Urothelium cell line (cell line): ENCODE data around the gene LRRC8D.

Experiments
- DNase-seq: peaks from one replicate; pipeline ENCODE4 v3.0.0; 2011; ENCODE audit warnings: low spot score, mixed read lengths
- FAIRE-seq: peaks from 2 replicates; lab custom pipeline; 2011; peaks lifted over from hg19 to GRCh38; lab: Jason Lieb, UNC

The LRRC8D gene

GRCh38 chr1:89832496-89833127 is 11.8 kb downstream of the LRRC8D start:
- no peak for FAIRE-seq
- DNase-seq, result no peak

- FAIRE-seq, result no peak
- DNase-seq, result no peak
These were observed 12.6 kb downstream of the LRRC8D start for GRCh38 chr1:89833183-89834082.

GRCh38 chr1:89834083-89834704 is 13.4 kb downstream of the LRRC8D start:
- FAIRE-seq, result no peak

DNA sequence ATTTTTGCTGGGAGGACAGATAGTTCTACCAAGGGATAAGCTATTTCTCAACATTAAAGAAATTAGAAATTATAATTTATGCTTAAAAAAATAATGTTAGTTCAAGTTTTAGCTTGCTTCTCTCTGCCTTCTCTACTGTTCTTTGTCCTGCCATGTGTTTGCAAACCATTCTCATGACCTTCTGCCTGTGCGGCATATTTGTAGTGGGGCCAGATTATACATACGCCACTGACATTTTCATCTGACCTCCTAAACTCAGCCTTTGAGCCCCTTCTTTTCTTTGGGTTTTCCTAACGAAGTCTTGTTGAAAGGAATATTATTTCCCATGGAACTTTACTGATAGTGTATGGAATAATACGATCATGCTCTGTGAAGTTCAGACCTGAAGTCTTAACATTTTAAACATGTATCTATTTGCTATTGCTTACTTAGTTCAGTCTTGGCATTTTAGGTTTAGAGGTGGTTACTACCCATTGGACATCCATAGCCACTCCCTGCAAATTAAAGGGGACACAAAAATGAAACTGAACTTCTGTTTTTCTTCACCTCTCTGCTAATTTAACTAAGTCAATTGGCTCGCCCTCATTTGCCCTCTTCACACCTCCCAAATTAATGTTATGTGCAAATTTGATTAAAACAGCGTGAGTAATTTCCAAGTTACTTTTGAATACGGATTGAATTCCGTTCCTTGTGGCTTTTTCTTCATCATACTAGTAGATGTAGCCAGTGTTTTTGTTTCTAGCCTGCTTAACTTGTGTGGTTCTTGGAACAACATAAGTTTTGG is 15.6 kb downstream of the LRRC8D start:
- FAIRE-seq (no peak), DNase-seq (no peak)

More at GRCh38 chr1:89834083-89834704, 13.4 kb downstream of the LRRC8D start:
- no peak for DNase-seq

- FAIRE-seq (no peak), DNase-seq (no peak)
These were observed 16.2 kb downstream of the LRRC8D start for GRCh38 chr1:89837036-89837481.

- DNase-seq (no peak), FAIRE-seq (no peak)
These were observed 16.7 kb downstream of the LRRC8D start for GRCh38 chr1:89837510-89837909.

DNA sequence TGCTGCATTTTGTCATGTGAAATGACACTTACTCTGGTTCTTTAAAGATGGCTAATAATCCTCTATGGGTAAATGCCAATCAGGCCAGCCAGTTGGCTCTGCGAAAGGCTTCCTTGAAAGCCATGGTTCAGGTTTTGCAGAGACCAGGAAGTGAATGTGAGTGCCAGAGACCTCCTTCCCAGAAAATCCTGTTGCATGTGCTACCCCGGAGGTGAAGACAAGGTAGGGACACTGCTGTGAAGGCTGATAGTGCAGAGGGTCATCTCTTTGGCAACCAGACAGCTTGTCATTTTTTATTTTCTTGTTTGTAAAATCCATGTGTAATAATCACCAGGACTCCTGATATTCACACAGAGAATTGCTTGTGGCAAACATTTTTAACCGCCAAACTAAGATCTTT is 18.7 kb downstream of the LRRC8D start:
- no peak for FAIRE-seq

DNA sequence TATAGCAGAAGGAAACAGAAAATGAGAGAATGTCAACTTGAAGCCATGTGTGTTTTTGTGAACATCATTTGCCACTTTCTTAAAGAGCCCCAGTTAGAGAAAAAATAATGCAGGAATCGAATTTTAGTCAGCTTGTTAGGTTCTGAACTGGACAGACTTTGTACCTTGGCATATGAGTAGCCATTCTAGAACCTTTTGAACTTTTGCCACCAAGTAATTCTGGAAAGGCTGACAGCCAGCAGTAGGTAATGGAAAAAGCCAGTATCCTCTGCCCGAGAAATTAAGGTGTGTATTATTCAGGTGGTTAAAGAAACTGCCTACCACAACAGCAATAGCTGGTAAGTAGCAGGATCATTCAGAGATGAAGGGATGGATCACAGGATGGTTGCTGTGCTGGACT is 20.7 kb downstream of the LRRC8D start:
- no peak for DNase-seq
- FAIRE-seq, result no peak

More for the DNA sequence above, 18.7 kb downstream of the LRRC8D start:
- no peak for DNase-seq

DNA sequence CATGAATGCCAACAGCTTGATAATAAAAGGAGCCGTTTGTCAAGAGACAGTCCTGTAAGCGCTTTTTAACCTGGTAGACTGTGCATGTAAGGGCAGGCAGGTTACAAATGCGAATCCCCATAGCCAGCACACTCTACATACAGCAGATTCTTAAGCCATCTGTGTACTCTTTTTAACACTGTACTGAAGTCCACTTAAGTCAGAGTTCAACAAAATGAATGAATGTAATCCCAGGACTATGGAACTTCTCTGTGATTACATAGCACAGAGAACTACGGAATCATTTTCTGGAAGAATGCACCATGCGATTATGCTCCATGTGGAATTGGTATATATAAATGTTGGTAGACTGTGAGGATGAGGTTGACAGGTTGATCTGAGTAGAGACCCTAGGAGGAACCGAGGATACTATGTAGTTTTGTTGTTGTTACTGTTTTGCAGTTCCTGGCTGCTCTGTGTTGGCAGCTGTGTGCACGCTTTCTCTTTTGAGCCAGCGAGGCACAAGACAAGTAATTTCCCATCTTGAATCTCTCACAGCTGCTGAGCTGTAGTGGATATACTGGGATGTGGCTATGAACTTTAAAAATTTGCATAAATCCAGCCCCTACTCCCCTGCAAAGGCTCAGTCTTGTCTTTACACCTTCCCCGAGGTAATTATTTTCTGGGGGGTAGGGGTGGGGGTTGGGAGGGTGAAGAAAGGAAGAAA is 21.9 kb downstream of the LRRC8D start:
- FAIRE-seq, result no peak
- no peak for DNase-seq

DNA sequence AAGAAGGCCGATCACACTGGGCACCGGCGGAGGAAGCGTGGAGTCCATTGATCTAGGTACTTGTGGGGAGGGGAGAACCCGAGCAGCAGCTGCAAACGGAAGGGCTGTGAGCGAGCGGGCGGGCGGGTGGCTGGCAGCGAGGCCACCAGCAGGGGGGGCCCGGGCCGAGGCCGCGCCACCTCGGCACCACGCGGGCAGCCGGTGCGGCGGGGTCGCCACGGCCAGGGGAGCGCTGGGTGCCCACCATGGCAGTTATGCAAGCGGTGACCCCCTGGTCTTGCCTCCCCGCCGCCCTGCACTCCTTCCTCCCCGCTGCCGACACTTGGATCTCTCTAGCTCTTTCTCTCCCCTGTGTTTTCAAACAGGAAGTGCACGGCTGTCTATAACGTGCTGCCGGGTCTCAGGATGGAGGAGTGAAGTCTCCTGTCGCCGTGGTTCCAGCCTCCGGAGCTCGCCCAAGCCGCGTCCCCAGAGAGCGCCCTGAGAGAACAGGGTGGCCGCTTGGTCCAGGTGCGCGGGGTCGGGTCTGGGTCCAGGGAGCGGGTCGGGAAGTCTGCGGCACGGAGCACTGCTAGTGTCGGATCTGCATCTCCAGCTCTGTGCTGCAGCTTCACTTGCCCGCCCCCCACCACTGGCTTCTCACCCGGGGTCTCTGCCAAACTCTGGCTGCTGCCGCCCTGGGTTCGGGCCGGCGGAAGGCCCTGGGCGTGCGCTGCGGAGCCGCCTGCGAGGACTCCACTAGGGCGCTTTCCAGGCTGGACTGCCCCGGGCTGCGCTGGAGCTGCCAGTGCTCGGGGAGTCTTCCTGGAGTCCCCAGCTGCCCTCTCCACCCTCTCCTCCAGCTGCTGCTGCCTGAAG is 22.7 kb downstream of the LRRC8D start:
- DNase-seq (peak; percentile 90), FAIRE-seq (peak; percentile 44)

- no peak for DNase-seq
- FAIRE-seq, result no peak
These were observed 23.5 kb downstream of the LRRC8D start for GRCh38 chr1:89844241-89844807.

DNA sequence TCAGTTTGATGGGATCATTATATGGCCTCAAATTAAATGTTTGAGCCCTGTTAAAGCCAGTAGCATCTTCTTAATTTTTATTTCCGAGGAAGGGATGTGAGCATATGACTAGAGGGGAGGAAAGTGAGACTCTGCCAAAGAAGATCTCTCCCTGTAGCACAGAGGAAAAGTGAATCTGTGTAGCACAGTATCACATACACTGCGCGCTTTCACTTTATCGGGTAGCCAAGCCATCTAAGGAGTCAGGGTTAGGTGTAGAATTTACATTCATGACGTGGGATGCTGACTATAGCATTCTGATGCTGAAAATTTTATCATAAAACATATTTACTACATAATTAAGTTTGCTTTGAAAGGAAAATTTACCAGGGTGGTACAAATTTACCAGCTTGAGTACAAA is 24.0 kb downstream of the LRRC8D start:
- no peak for DNase-seq
- no peak for FAIRE-seq

GRCh38 chr1:89847191-89847729 is 26.4 kb downstream of the LRRC8D start:
- no peak for DNase-seq
- FAIRE-seq, result no peak

DNA sequence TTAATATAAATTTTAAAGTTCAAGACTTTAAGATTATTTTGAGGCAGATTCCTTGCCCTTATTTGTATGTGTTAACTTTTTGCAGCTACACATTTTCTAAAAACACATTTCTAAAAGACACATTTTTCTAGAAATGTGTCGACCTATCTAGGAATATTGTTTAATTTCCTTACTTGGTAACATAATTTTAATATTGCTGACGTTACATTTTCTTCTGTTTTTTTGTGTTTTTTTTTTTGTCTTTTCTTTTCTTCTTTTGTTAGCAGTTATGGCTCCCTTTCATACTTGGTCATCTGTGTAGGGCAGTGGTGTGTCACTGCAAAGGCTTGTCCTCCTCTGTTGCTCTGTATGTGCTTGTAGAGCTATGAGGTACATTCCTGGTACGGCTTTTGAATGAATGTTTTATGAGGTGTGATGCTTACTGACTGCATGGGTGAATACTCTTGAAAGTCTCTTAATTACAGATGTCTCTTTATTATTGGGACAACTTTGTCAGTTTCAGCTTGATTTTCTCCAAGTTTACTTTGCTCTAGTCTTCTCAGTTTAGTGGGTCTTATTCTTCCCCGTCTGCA is 30.1 kb downstream of the LRRC8D start:
- FAIRE-seq, result no peak
- DNase-seq, result no peak

DNA sequence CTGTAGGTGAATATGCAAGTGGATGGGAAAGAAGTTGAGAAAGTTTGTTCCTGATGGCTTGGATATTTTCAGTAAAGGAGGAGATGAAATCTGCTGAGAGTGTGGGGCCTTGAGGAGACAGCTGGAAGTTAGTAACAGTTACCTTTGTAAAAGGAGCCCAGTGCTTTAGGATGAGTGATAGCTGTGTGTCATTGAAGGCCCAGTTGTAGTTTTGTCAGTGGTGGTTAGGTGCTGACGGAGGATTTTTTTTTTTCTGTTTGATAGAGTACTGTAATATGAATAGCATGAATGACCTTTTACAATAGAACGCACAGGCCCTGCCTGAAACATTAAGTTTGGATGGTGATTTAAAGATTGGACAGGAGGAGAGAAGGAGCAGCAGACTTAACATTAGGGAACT is 33.3 kb downstream of the LRRC8D start:
- no peak for FAIRE-seq
- no peak for DNase-seq

DNA sequence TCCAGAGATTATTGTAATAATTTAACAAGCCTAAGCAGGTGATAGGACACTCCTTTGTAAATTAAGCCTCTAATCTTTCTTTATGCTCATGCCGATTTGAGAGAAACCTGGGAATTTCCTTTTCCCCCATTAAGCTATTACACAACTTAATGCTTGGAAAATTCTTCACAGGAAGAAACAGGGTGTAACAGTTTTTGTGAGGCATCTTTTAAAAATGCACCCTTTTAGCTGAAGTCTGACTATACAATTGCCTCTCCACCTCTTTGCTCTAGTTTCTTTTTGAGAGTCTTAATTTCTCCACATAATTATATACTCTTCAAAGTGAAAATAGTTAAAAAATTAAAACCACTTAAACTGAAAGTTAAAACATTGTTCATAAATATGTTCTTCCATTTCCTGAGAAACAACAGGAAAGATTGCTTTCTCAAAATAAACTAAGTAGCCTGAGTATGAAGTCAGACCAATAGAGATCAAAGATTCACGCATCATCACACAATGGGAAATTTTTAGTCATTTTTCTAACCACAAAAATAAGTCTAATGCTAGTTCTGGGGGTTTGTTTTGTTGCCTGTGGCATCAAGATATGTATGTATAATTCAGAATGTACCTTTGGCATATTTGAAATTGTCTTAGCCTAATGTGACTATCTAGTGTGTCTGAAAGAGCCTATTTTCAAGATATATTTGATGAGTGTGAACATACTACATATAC is 34.7 kb downstream of the LRRC8D start:
- FAIRE-seq (no peak), DNase-seq (no peak)

DNA sequence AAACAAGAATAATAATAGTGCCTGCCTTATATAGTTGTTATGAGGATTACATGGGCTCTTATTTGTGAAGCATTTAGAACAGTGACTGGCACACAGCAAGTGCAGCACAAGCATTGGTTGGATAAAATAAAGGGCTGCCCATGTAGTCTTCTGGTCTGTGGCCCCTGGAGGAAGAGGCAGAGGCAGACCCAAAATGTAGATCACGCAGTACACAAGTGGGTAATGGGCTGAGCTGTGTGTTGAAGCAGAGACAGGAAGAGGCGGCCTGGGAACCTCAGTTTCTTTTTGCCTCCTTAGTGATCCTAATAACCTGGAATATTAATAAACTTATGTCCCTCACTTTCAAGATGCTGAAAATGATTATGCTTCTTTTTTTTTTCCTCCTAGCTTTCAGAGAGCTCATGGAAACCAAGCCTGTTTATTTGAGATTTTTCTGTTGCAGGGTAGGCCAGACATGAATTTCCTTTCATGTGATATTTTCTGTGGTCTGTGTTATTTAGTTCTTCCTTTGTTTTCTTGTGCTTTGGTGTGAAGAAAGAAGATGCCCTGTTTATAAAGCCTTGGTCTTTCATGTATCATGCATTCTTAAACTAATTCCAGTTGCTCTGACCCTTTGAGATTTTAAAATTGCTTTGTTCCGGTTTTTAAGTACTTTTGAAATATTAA is 42.5 kb downstream of the LRRC8D start:
- FAIRE-seq (no peak), DNase-seq (no peak)
